Mesenchymal stem cell (in vitro differentiated cells and primary cell): ENCODE data around the gene JAKMIP1.

Source experiments
- DNase-seq: peaks from one replicate; pipeline ENCODE4 v3.0.0-alpha.2; 2013
- H2AFZ ChIP-seq: one replicate; pipeline ENCODE4 v1.6.1; 2013; ENCODE audit warnings: low read depth, mild to moderate bottlenecking, control low read depth, inconsistent platforms, low read length, moderate library complexity
- H2AK5ac ChIP-seq: 2 replicates; pipeline ENCODE4 v1.6.1; 2013; ENCODE audit warnings: low read length, moderate library complexity, mild to moderate bottlenecking, inconsistent platforms; ENCODE audit not compliant: severe bottlenecking
- H2BK120ac ChIP-seq: one replicate; pipeline ENCODE4 v1.6.1; 2013; ENCODE audit warnings: low read depth, mild to moderate bottlenecking, inconsistent platforms, low read length, moderate library complexity
- H2BK12ac ChIP-seq, 2 experiments: one replicate each; pipeline ENCODE4 v1.6.1; 2013; ENCODE audit warnings: inconsistent platforms in 2 of 2, low read length in 2 of 2, mild to moderate bottlenecking in 2 of 2, moderate library complexity in 2 of 2, control low read depth in 1 of 2
- H2BK15ac ChIP-seq: one replicate; pipeline ENCODE4 v1.6.1; 2013; ENCODE audit warnings: mild to moderate bottlenecking, low read depth, inconsistent platforms; ENCODE audit not compliant: poor library complexity, severe bottlenecking
- H2BK5ac ChIP-seq: 2 replicates; pipeline ENCODE4 v1.6.1; 2013; ENCODE audit warnings: low read depth, mild to moderate bottlenecking, low read length, control low read depth, inconsistent platforms; ENCODE audit not compliant: poor library complexity, severe bottlenecking
- H3K14ac ChIP-seq, 2 experiments: one replicate each; pipeline ENCODE4 v1.6.1; 2013; ENCODE audit warnings: inconsistent platforms in 2 of 2, low read length in 2 of 2, control low read depth in 1 of 2, mild to moderate bottlenecking in 1 of 2, moderate library complexity in 1 of 2
- H3K18ac ChIP-seq, 2 experiments: one replicate each; pipeline ENCODE4 v1.6.1; 2013; ENCODE audit warnings: inconsistent platforms in 2 of 2, low read length in 2 of 2, control low read depth in 1 of 2, low read depth in 1 of 2, mild to moderate bottlenecking in 1 of 2
- H3K23ac ChIP-seq, 2 experiments: one replicate each; pipeline ENCODE4 v1.6.1; 2013; ENCODE audit warnings: inconsistent platforms in 2 of 2, low read length in 2 of 2, mild to moderate bottlenecking in 2 of 2, moderate library complexity in 2 of 2, control low read depth in 1 of 2
- H3K27ac ChIP-seq: 2 replicates; pipeline ENCODE4 v1.5.1; 2013; ENCODE audit warnings: mild to moderate bottlenecking, moderate library complexity, low read length, control low read depth, inconsistent platforms; ENCODE audit not compliant: poor library complexity, severe bottlenecking
- H3K27me3 ChIP-seq, 2 experiments: 2 replicates each; pipeline versions ENCODE4 v1.6.1 to v1.7.0; 2013; ENCODE audit warnings: low read length in 2 of 2, mild to moderate bottlenecking in 2 of 2, moderate library complexity in 2 of 2, control low read depth in 1 of 2, inconsistent platforms in 1 of 2; ENCODE audit not compliant: control insufficient read depth in 1 of 2, insufficient read depth in 1 of 2
- H3K36me3 ChIP-seq, 2 experiments: 2 replicates each; pipeline versions ENCODE4 v1.6.1 to v1.7.0; 2013; ENCODE audit warnings: low read length in 2 of 2, control low read depth in 1 of 2, inconsistent platforms in 1 of 2, low read depth in 1 of 2, mild to moderate bottlenecking in 1 of 2; ENCODE audit not compliant: insufficient read depth in 2 of 2, control insufficient read depth in 1 of 2
- H3K4ac ChIP-seq, 2 experiments: one replicate each; pipeline ENCODE4 v1.6.1; 2013; ENCODE audit warnings: inconsistent platforms in 2 of 2, low read length in 2 of 2, mild to moderate bottlenecking in 2 of 2, moderate library complexity in 2 of 2, control low read depth in 1 of 2, low read depth in 1 of 2
- H3K4me1 ChIP-seq: 2 replicates; pipeline ENCODE4 v1.6.1; 2013; ENCODE audit warnings: low read depth, low read length, control low read depth; ENCODE audit not compliant: control insufficient read depth, insufficient read depth
- H3K4me2 ChIP-seq: 2 replicates; pipeline ENCODE4 v1.6.1; 2013; ENCODE audit warnings: low read length, mild to moderate bottlenecking, inconsistent platforms; ENCODE audit not compliant: poor library complexity, severe bottlenecking
- H3K4me3 ChIP-seq, 2 experiments: 2 replicates each; pipeline versions ENCODE4 v1.5.1 to v1.7.0; 2013; ENCODE audit warnings: low read length in 2 of 2, mild to moderate bottlenecking in 2 of 2, control low read depth in 1 of 2, low read depth in 1 of 2; ENCODE audit not compliant: insufficient read depth in 1 of 2
- H3K79me1 ChIP-seq: replicated peaks from 2 replicates; pipeline ENCODE4 v1.6.1; 2013; ENCODE audit warnings: mild to moderate bottlenecking, control low read depth, low read length, inconsistent platforms; ENCODE audit not compliant: poor library complexity, severe bottlenecking
- H3K9ac ChIP-seq: 2 replicates; pipeline ENCODE4 v1.7.0; 2013; ENCODE audit warnings: mild to moderate bottlenecking, low read length, moderate library complexity
- H3K9me3 ChIP-seq: 2 replicates; pipeline ENCODE4 v1.7.0; 2013; ENCODE audit warnings: mild to moderate bottlenecking, low read length; ENCODE audit not compliant: control insufficient read depth
- H4K8ac ChIP-seq: one replicate; pipeline ENCODE4 v1.6.1; 2013; ENCODE audit warnings: inconsistent platforms, mild to moderate bottlenecking, low read length, moderate library complexity
- H4K91ac ChIP-seq: one replicate; pipeline ENCODE4 v1.6.1; 2013; ENCODE audit warnings: mild to moderate bottlenecking, low read length, inconsistent platforms
- WGBS: methylation state at CpG from one replicate; pipeline ENCODE4 v1.1.7; 2013; ENCODE audit warnings: mixed read lengths; 5-methylcytosine and 5-hydroxymethylcytosine counted together

The JAKMIP1 gene

GRCh38 chr4:6230827-6231662 lies 30.7 kb upstream of the JAKMIP1 start:
- Histone ChIP-seq H3K9ac (no peak overlapping the region), H2BK12ac (no peak overlapping the region), H2BK120ac (no peak overlapping the region), H4K8ac (no peak overlapping the region), H3K4me1 (no peaks in the 10 kb centered on the region), H3K27me3 (peaks cover 13 to 37% of the 10 kb centered on the region in 2 experiments), H2AFZ (no peak overlapping the region), H3K27ac (no peak overlapping the region), H2BK5ac (no peak overlapping the region), H4K91ac (no peak overlapping the region), H3K18ac (no peak overlapping the region), H3K14ac (no peak overlapping the region), H3K36me3 (no peaks in the 10 kb centered on the region), H3K4me3 (no peak overlapping the region), H2BK15ac (no peak overlapping the region), H3K4ac (no peak overlapping the region), H3K4me2 (no peak overlapping the region), H3K23ac (no peak overlapping the region), H3K9me3 (no peaks in the 10 kb centered on the region), H3K79me1 (no peaks in the 10 kb centered on the region), H2AK5ac (no peak overlapping the region)
- 88% methylated on average over 21 of the region's 21 CpGs for WGBS
- DNase-seq: no peak

- no peaks in the 10 kb centered on the region for H3K4me1 ChIP-seq
- no peak overlapping the region for H3K14ac ChIP-seq
- no peak overlapping the region for H2BK5ac ChIP-seq
- no peak overlapping the region for H3K4me3 ChIP-seq
- H4K8ac ChIP-seq: no peak overlapping the region
- no peak overlapping the region for H3K18ac ChIP-seq
- H2AFZ ChIP-seq: no peak overlapping the region
- H3K4me2 ChIP-seq: no peak overlapping the region
- H3K27me3 ChIP-seq: peaks cover 13 to 31% of the 10 kb centered on the region in 2 experiments
- H3K9me3 ChIP-seq: no peaks in the 10 kb centered on the region
- H2BK120ac ChIP-seq: no peak overlapping the region
- H2AK5ac ChIP-seq: no peak overlapping the region
- H4K91ac ChIP-seq: no peak overlapping the region
- no peak overlapping the region for H2BK12ac ChIP-seq
- no peak overlapping the region for H3K9ac ChIP-seq
- H3K4ac ChIP-seq: no peak overlapping the region
- 59% methylated on average over 3 of the region's 3 CpGs for WGBS
- no peak for DNase-seq
- H3K23ac ChIP-seq: no peak overlapping the region
- no peak overlapping the region for H3K27ac ChIP-seq
- no peak overlapping the region for H2BK15ac ChIP-seq
- H3K79me1 ChIP-seq: no peaks in the 10 kb centered on the region
- H3K36me3 ChIP-seq: no peaks in the 10 kb centered on the region
Observed at GRCh38 chr4:6230502-6230785, 30.1 kb upstream of the JAKMIP1 start.

GRCh38 chr4:6229671-6230501 lies 29.5 kb upstream of the JAKMIP1 start:
- no peak overlapping the region for H4K8ac ChIP-seq
- no peak overlapping the region for H3K18ac ChIP-seq
- no peak overlapping the region for H4K91ac ChIP-seq
- no peak for DNase-seq
- no peaks in the 10 kb centered on the region for H3K36me3 ChIP-seq
- H3K79me1 ChIP-seq: no peaks in the 10 kb centered on the region
- H3K4me1 ChIP-seq: no peaks in the 10 kb centered on the region
- 84% methylated on average over 18 of the region's 18 CpGs for WGBS
- no peak overlapping the region for H3K4me3 ChIP-seq
- no peak overlapping the region for H3K23ac ChIP-seq
- no peak overlapping the region for H2BK120ac ChIP-seq
- no peak overlapping the region for H2AK5ac ChIP-seq
- H3K4me2 ChIP-seq: no peak overlapping the region
- H3K4ac ChIP-seq: no peak overlapping the region
- no peak overlapping the region for H2BK15ac ChIP-seq
- no peak overlapping the region for H2AFZ ChIP-seq
- no peak overlapping the region for H2BK5ac ChIP-seq
- no peak overlapping the region for H3K9ac ChIP-seq
- H3K27me3 ChIP-seq: peaks cover 9 to 27% of the 10 kb centered on the region in 2 experiments
- H3K27ac ChIP-seq: no peak overlapping the region
- H3K14ac ChIP-seq: no peak overlapping the region
- H2BK12ac ChIP-seq: no peak overlapping the region
- H3K9me3 ChIP-seq: no peaks in the 10 kb centered on the region

GRCh38 chr4:6229095-6229494 lies 28.7 kb upstream of the JAKMIP1 start:
- Histone ChIP-seq H3K27me3 (peaks cover 11 to 23% of the 10 kb centered on the region in 2 experiments), H3K9me3 (no peaks in the 10 kb centered on the region), H3K4me3 (no peak overlapping the region), H3K9ac (no peak overlapping the region), H3K23ac (no peak overlapping the region), H3K27ac (no peak overlapping the region), H2BK15ac (no peak overlapping the region), H2BK5ac (no peak overlapping the region), H3K18ac (no peak overlapping the region), H3K4me1 (no peaks in the 10 kb centered on the region), H3K14ac (no peak overlapping the region), H2AK5ac (no peak overlapping the region), H3K79me1 (no peaks in the 10 kb centered on the region), H3K4ac (no peak overlapping the region), H3K36me3 (no peaks in the 10 kb centered on the region), H4K91ac (no peak overlapping the region), H2BK120ac (no peak overlapping the region), H3K4me2 (no peak overlapping the region), H2AFZ (no peak overlapping the region), H4K8ac (no peak overlapping the region), H2BK12ac (no peak overlapping the region)
- 81% methylated on average over 7 of the region's 7 CpGs for WGBS
- no peak for DNase-seq
